HG02642 (cell line): ENCODE results near the gene CACNA1G.

Source experiments
- ATAC-seq: cut with Tn5 transposase; IDR thresholded peaks from one replicate; pipeline ENCODE4 v1.9.1; 2021; ENCODE audit warnings: mild to moderate bottlenecking; ENCODE audit not compliant: unreplicated experiment, poor library complexity

Gene CACNA1G

DNA sequence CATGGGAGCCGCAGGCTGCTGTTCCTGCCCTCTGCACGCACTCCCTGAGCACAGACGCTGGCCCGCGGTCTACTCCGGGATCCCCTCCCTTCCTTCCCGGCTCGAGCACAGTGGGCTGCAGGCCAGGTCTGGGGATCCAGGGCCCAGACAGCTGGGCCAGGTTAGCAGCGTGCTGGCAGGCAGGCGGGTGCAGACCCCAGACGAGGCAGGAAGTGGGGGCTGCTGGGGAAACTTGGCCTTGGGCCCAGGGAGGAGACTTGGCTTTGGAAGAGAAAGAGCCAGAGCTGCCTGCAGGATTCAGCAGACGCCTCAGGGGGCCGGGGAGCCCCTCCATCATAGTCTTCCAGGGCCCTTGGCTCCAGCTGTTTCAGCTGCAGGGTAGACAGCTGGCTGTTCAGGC lies 44.0 kb downstream of the CACNA1G start:
- ATAC-seq, result no peak

DNA sequence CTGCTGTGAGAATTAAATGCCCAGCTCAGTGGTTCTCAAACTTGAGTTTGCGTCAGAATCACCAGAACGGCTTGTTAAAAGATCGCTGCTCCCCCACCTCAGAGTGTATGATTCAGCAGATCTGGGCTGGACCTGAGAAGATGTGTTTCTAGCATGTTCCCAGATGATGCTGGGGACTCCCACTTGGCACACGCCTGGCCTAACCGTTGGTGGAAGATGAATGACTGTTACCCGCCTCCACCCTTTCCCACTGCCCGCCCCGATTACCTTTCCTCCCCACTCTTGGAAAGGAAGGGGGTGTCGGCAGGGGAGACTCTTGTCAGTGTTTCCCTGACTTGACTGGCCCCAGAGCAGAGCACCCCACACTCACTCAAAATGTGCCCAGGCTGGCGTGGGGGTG lies 44.9 kb downstream of the CACNA1G start:
- ATAC-seq, result no peak

DNA sequence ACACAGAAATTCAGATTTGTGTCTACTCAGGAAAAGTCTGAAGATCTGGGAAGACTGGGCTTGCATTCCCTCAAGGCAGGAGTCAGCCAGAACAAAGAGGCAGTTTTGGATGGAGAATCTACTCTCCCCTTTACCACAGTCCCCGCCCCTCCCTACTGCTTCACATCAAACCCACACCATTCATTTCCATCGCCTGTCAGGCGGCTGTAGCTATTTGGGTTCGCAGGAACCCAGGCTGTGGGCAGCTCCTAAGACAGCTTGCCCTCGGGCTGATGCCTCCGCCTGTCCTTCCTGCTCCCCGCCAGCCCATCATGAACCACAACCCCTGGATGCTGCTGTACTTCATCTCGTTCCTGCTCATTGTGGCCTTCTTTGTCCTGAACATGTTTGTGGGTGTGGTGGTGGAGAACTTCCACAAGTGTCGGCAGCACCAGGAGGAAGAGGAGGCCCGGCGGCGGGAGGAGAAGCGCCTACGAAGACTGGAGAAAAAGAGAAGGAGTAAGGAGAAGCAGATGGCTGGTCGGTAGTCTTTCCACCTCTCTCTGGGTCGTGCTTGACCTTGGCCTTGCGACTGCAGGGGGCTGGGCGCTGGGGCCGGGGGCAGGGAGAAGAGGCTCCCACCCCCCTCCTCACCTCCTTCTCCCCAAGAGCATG lies 47.1 kb downstream of the CACNA1G start:
- no peak for ATAC-seq

DNA sequence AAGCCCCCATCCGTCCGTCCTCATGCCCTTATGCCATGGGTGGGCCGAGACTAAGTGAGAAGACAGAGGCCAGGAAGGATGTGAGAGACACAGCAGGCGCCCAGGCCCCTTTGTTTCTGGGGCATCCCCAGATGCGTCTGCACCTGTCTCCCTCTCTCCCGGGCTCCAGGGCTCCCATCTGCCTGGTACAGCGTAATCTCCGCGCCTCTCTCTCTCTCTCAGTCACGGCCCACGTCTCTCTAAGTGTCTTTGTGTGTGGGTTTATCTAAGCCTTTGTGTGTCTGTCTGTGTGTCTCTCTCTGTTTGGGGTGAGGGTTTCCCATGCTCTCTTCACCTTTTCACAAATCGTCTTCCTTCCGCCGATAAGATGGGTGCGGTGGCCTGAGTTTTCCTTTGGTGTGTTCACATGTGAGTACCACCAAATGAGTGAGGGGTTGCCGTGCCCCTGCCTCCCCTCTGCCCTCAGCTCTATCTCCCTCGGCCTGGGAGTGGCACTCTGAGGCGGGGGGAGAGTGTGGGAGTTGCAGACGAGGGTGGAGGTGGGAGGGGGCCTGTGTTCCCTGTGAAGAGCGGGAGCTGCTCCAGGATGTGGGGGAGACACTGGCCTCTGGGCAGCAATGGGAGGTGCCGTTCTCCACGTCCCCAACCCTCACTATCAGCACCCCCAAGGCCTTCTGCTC lies 48.3 kb downstream of the CACNA1G start:
- ATAC-seq, result no peak

DNA sequence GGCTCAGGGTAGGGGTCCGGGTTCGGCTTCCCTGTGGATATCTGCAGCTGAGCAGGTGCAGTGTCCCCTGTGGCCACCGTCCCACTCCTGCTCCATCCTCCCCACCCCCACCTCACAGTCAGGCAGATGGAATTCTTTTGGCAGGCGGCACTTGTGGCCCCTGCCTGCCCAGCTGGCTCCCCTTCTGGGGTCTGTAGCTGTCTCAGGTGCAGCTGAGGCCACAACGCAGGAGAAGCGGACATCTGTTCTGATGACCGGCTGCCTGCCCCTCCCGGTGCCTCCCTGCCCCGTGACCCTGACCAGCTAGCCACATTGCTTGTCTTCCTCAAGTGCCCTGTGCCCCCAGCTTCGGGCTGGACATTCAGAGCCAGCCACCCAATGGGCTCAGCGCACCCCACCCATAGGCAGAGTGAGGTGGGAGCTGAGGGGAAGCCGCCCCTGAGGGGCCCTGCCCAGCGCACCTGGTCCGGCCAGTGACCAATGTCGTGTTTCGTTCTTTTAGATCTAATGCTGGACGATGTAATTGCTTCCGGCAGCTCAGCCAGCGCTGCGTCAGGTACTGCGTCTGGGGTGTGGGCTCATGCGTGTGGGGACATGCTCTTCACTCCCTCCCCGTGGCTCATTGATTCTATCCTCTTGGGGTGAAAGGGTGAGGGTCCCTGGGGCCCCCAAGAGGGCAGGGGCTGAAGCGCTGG lies 49.0 kb downstream of the CACNA1G start:
- ATAC-seq, result no peak

DNA sequence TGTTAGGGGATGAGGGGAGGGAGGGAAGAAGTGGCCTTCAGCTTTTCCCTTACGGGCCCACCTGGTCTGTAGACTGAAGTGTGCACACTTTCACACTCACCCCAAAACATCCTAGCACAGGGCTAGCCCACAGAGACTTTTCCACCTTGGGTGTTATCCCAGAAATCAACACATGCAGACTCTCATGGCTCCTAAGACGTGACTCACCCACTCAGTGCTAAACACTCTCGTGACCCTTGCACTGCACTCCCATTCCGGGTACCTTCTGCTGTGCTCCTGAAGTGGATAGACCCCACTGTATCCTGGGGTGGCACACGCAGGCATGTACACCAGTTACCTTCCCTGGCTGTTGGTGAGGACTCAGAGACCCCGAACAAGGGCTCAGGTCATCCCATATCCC lies 51.1 kb downstream of the CACNA1G start:
- no peak for ATAC-seq

DNA sequence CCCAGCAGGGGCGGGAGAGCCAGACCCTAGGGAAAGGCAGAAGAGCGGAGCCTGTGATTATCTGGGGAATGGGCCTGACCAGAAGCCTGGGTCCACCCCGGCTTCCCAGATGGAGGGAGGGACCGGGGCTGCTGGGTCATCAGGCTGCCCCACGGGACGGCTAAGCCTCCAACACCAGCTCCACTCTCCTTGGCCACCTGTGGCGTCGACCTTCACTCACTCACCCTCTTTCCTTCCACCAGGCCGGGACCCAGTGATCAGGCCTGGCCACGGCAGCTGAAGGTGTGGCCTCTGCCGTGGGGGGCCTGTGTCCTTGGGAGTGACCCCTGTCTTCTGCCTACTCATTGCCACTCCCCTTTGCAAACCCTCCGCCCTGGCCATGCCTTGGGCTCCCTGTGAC lies 51.8 kb downstream of the CACNA1G start:
- no peak for ATAC-seq

DNA sequence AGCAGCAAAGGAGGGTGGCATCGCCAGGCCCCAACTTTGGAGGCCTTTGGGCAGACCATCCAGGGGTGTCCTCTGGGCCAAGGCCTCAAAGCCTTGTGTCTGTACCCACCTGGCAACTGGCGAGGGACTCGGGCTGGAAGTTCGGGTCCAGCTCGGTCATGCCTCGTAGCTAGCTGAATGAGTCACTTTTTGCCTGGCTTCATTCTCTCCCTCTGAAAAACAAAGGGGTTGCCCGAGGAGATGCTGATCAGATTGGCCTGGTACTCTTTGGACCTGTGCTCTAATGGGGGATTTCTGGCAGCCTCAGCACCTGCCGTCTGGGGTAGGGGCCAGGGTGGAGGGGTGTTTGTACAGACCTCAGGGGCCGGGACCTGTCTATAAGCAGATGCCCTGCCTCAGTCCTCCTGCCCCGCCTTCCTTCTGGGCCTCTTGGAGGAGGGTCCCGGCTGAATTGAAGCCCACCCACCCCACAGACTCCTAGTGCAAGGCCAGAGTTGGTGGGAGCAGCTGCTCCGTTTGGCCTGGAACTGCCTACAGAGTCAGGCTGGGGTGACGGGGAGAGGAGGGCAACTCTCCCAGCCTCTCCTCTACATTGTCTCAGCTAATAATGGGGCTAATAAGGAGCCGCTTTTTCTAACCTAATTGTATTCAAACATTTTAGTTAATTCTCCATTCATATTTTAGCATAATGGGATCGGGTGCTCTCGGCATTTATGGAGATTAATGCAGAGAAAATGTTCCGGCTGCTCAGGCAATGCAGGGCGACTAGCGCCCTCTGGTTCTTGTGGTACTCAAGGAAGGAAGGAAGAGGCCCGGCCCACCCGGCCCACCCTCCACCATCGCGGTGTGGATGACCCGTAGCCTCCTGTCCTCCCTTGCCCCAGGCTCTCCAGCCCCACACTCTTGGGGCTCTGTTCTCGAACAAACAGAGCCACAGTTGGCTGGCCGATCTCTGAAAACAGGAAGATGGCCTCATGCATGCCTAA lies 52.8 kb downstream of the CACNA1G start:
- no peak for ATAC-seq

DNA sequence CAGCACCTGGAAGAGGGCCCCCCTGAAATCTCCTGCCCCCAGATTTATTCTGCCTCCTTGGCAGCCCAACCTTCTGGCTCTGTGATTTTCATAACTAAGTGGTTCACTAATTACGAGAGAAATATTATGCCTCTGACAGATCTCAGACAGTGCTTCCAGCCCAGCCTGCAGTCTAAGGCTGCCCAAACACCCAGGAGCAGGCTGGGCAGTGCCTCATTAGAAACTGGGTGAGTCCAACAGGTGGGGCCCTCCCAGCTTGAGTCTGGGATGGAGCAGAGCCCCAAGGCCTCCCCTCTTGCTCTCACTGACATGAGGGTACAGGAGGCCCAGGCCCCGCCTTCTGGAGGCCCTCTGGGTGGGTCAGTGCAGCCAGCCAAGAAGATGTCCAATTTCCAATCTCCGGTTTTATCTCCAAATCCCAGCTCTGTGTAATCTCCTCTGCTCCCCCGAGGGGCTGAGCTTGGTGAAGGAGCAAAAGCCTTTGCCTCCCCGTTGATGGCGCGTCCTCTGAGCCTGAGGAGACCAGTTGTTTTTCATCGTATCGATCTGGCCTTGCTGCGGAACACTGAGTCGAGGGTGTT lies 54.0 kb downstream of the CACNA1G start:
- no peak for ATAC-seq

DNA sequence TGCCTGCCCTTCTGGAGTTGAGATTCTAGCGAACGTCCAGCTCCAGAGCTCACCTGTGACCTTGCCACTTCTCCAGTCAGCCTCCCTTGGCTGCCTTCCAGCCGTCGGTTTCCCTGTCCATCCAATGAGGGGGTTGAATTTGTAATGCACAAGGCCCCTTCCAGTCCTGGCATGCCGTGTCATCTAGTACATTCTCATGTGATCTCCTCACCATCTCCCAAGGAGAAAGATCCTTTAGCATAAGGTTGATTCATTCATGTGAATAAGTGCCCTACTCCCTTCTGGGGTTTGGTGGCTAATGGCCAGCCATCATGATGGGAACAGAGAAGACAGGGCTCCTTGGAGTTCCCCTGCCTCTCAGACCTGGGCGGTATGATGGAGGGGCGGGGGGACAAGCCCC lies 55.3 kb downstream of the CACNA1G start:
- ATAC-seq, result no peak

DNA sequence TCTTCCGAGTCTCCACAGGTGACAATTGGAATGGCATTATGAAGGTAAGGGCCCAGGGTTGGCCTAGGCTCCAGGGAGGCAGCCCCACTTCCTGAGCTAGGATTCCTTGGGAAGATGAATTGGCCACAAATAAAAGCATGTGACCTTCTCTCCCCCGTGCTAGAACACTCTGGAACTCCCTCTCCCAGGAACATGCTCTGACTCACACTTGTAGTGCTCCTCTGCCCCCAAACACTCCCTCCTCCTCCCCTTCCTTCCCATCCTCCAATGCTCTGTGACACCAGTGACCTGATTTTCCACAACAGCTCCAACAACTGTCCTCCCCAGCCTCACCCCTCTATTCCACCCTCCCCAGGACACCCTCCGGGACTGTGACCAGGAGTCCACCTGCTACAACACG lies 57.8 kb downstream of the CACNA1G start:
- no peak for ATAC-seq

DNA sequence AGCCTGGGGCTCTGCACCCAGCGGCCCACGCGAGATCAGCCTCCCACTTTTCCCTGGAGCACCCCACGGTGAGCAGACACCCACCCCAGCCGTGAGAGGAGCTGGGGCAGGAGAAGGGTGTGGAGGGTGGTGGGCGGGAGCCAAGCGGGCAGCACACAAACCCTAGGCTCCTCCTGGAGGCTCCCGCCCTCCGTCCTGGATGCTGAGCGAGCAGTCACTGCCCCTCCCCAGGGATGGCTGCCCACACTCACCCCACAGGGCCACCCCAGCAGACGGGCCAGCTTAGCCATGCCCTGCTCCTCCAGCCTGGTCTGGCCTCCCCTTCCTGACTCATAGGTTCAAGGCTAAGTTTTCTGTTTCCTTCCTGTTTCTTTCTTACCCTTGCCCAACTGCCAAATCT lies 58.4 kb downstream of the CACNA1G start:
- ATAC-seq, result no peak

DNA sequence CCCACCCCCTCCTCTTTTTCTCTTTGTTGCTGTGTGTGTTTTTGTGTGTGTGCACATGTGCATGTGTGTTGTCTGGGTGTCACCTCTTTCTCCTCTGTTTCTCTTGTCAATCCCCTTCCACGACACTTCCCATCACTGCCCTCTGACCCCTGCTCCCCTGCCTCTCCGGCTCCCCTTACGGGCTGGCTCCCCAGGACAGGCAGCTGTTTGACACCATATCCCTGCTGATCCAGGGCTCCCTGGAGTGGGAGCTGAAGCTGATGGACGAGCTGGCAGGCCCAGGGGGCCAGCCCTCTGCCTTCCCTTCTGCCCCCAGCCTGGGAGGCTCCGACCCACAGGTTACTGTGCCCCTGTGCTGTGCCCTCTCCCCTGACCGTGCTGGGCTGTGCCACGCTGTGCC lies 59.0 kb downstream of the CACNA1G start:
- no peak for ATAC-seq

DNA sequence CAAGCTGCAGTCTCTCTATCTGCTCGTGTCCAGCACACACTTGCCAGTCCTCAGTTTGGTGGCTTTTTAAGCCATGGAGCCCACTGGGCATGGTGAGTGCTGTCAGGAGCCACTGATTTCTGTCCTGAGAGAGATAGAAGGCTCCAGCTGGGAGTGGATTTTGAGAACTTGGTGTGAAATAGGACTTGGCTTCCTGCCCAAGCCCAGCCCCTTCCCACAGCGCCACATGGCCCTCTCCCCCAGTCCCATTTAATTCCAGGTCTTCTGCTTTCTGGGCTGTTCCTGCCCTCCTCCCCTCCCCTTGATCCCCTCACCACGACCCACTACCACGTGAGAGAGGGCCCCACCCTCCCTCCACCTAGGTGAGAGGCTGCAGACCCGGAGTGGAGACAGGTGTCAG lies 59.7 kb downstream of the CACNA1G start:
- no peak for ATAC-seq

DNA sequence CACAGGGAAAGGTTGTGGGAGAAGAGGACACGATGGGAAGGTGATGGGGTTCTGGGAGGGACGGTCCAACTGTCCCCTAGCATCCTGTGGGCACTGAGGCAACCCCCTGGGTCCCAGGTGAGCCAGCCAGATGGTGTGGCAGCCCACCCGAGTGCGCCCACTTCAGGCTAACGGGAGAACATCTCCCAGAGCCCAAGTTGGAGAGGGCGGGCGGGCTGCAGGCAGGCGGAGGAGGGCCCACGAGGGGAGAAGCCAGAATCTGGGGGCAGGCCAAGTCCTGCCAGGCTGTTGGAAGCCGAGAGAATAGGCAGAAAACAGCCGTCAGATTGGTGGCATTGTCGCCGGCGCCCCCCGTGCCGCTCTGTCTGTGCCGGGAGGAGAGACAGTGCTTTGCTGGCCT lies 60.3 kb downstream of the CACNA1G start:
- ATAC-seq, result no peak

DNA sequence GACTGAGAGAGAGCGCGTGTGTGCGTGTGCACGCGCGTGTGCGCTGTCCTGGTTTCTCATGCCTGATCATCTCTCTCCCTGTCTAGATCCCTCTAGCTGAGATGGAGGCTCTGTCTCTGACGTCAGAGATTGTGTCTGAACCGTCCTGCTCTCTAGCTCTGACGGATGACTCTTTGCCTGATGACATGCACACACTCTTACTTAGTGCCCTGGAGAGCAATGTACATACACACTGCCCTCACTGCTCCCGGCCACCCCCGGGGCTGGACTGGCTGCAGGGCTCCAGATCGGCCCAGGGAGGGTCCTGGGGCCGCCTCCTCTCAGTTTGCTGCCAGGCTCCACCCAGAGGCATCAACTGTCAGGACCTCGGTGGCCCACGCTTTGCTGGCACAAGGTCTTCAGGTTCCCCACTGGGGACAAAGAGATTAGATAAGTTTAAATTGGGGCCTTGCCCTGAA lies 61.1 kb downstream of the CACNA1G start:
- no peak for ATAC-seq

DNA sequence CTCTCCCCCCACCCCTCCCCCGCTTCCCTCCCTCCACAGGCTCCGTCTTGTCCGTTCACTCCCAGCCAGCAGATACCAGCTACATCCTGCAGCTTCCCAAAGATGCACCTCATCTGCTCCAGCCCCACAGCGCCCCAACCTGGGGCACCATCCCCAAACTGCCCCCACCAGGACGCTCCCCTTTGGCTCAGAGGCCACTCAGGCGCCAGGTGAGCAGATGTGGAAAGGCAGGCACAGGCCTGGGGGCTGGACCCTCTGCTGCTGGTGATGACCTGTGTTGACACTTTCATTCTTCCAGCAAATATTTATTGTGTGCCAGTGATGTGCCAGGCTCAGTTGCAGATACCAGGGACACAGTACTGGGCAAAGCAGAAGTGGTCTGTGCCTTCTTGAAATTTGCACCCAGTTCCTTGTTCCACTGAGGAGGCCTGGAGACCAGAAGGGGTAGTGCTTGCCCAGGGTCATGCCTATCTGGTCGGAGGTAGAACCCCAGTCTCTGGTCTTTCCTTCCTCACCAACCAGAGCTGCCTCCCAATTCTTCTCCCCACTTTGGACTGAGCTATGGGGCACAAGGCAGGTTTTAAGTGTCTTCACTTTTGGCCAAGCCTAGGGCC lies 63.9 kb downstream of the CACNA1G start:
- ATAC-seq, result no peak

DNA sequence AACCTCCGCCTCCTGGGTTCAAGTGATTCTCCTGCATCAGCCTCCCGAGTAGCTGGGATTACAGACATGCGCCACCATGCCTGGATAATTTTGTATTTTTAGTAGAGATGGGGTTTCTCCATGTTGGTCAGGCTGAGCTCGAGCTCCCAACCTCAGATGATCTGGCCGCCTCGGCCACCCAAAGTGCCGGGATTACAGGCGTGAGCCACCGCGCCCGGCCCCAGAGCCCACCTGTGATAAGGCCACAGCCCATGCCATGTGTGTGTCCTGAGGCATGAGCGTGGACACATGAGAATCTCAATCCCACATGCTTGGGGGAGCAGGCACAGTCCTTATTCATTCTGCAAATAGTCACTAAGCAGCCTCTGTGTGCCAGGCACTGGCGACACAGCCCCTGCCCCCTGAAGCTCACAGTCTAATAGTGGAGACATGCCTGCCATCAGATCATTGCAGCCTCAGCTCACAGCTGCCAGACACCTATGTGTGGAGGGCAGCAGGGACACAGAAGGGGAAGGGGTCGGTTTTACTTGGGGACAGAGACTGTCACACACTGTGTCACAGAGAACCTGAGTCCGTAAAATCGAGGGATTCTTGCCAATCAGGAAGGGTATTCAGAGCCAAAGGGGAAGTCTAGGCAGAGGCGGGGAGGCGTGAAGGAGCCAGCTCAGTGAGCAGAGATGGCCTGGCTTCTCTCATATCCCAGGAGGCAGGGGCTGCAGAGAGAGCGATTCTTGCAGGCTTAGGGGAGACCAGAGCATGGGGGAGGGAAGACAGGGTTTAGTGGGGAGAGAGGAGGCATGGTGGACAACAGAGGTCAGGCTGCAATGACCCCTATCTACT lies 64.7 kb downstream of the CACNA1G start:
- no peak for ATAC-seq

DNA sequence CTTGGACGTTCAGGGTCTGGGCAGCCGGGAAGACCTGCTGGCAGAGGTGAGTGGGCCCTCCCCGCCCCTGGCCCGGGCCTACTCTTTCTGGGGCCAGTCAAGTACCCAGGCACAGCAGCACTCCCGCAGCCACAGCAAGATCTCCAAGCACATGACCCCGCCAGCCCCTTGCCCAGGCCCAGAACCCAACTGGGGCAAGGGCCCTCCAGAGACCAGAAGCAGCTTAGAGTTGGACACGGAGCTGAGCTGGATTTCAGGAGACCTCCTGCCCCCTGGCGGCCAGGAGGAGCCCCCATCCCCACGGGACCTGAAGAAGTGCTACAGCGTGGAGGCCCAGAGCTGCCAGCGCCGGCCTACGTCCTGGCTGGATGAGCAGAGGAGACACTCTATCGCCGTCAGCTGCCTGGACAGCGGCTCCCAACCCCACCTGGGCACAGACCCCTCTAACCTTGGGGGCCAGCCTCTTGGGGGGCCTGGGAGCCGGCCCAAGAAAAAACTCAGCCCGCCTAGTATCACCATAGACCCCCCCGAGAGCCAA lies 65.6 kb downstream of the CACNA1G start:
- no peak for ATAC-seq
